ENCODE data around the gene CADPS2.

The CADPS2 gene

GRCh38 chr7:122369756-122370155, 516.5 kb downstream of the CADPS2 start:
- DNase-seq (ENCODE audit: low spot score): no peak

- DNase-seq (ENCODE audit: low spot score): no peak
These were observed 521.4 kb downstream of the CADPS2 start for GRCh38 chr7:122364761-122365280.

DNA sequence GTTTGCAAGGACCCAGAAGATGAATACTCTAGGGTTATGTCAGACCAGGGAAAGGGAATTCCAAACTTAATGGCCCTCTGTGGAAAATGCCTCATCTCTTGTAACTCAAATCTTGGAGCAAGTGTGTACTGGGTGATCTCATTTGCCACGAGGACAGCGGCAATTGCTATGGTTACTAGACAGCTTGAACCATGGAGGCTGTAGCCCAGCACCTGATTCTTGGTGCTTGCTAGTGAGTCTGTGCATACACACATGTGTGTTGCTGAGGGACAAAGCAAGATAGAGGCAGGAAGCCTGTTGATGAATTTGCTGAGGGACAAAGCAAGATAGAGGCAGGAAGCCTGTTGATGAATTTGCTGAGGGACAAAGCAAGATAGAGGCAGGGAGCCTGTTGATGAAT, 523.1 kb downstream of the CADPS2 start:
- DNase-seq (ENCODE audit: low spot score): no peak

GRCh38 chr7:122362473-122362872, 523.8 kb downstream of the CADPS2 start:
- no peak for DNase-seq (ENCODE audit: low spot score)

- DNase-seq (ENCODE audit: low spot score): no peak
These were observed 531.6 kb downstream of the CADPS2 start for GRCh38 chr7:122354656-122355055.

DNA sequence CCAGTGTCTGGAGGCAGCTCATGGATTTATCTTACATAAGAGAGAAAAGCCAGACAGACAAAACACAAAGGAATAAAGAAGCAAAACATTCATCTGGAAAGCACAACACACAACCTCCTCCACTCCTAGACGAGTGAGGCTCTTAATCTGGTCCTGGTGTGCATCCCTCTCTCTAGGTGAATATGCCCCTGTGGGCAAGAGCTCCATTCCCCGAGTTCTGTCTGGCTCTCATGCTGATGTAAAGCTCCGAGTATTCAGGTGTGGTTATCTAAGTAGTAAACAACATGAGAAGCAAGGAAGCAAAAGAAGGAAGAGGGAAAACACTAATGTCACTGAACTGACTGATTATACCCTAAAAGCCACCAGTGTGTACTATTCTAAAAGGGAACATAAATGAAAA, 533.8 kb downstream of the CADPS2 start:
- no peak for DNase-seq (ENCODE audit: low spot score)

DNA sequence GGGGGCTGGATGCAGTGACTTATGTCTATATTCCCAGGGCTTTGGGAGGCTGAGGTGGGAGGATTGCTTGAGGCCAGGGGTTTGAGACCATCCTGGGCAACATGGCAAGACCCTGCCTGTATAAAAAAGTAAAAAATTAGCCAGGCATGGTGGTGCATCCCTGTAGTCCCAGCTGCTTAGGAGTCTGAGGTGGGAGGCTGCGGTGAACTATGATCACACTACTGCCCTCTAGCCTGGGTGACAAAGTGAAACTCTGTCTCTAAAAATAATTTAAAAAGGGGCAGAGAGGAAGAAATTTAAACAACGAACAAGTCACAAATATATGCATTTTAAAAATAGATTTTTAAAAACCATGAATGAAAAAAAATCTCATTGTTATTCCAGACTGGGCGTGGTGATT, 535.6 kb downstream of the CADPS2 start:
- no peak for DNase-seq (ENCODE audit: low spot score)

DNA sequence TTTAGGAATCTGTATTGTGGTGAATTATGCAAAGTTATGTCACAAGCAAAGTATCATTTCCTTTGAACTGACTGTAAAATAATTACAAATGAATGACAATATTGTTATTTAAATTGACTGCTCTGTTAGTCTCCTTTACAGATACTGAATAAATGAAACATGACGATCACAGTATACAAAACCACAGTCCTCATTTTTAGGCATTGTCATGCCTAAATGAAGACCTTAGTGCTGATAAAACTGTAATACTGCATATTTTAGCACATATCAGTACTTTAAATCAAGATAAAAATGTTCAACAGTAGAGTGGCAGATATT, 542.0 kb downstream of the CADPS2 start:
- no peak for DNase-seq (ENCODE audit: low spot score)

DNA sequence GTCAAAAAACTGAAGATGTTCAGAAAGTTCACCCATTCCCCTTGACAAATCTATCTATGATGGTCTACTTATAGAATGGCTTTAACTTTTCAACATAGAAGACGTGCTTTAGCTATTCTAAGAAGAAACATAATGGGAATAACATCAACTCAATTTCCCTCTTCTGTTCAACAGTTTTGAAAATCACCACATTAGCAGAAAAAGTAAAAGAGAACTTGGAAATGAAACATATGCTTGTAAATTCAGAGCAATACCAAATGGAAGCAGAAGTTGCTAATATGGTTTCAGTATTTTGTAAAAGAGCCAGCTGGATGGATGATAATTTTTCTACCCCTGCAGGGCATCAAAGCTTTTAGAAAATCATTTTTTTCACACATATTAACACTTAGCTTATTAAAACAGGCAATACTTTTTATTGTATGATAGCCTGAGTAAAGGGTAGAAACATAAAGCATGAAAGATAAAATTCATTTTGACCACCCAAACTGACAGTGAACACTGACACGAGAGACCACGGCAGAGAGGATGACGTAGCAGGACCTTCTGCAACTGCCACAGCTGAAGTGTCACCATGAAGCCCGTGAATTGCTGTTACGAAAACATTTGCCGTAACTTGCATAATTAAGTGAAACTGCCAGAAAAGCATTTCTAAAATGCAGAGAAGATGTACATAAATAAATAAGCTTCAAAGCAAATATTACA, 542.5 kb downstream of the CADPS2 start:
- DNase-seq (ENCODE audit: low spot score): no peak

GRCh38 chr7:122340427-122340826, 545.8 kb downstream of the CADPS2 start:
- DNase-seq (ENCODE audit: low spot score): no peak

GRCh38 chr7:122339145-122339904, 546.9 kb downstream of the CADPS2 start:
- DNase-seq (ENCODE audit: low spot score): no peak

DNA sequence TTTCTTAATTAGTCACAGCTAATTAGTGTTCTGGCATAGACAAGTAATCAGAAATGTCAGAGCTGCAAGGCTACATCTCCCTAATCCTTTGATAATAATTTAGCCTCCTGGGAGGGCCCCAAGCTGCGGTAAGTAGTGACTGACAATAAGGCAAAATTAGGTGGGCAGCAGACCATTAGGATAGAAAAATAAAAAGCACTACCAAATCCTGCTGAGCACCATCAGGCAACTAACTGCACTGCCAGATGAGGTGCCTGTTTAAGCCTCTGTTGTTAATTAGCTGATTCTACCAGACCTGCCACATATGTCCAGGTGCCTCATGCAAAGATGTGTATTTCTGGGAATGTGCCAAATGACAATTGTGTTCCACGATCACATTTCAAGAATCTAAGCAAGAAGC, 549.2 kb downstream of the CADPS2 start:
- no peak for DNase-seq (ENCODE audit: low spot score)

GRCh38 chr7:122329145-122329802, 557.0 kb downstream of the CADPS2 start:
- no peak for DNase-seq (ENCODE audit: low spot score)

- DNase-seq (ENCODE audit: low spot score): no peak
These were observed 558.3 kb downstream of the CADPS2 start for GRCh38 chr7:122327969-122328368.

DNA sequence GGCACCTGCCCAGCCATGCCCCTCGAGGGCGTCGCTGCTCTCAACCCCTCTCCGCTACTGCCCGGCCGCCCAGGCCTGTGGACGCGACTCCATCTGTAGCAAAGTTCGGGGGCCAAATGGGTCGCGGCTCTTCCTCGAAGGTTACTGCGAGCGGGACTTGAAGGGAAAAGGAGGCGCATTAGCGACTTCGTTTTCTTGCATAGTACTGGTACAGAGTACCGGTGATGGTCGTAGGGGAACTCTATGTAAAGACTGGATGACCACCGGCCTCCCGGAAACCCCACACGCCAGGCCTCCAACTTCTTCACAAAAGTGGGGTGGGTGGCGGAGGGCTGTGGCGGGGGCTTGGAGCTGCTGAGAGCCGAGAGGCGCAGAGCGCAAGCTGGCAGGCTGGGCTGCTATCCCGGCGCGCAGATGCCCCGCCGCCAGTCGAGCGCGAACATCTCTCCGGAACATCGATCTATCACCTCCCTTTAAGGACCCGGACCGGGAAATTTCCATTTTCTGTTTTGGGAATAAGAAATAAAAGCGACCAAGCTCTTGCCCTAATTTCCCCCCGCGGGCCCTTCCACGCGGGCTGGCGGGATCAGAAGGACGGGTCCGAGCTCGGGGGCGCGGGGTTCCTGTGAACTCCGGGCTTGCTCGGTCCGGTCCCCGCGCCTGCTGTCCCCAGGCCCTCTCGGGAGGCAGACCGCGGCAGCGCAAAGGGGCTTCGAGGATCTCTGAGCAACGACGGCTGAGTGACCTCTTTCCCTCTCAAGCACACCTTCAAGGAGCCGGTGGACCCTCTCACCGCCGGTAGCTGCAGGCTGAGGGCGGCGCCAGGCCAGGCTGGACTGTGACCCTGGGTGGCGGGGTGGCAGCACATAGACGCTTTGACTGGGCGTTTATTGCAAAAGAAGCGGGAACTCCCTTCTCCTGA, 569.5 kb downstream of the CADPS2 start:
- no peak for DNase-seq (ENCODE audit: low spot score)

GRCh38 chr7:122315507-122316466, 570.5 kb downstream of the CADPS2 start:
- no peak for DNase-seq (ENCODE audit: low spot score)

DNA sequence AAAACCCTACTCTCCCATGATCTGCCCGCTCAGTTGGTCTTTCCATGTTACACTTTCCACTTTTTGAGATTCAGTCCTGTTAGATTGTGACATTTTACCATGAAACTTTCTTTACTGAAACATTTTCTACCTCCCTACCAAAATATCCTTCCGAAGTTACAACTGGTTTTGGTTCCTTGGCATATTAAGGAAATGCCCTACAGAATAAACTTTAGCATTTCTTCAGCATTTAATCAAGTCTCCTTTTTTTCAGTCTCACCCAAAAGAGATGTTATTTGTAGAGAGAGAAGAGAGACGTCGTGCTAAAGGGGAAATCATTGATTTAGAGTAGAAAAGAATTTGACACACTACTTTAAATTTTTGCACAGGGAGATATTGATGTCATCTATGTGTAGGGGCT, 572.0 kb downstream of the CADPS2 start:
- DNase-seq (ENCODE audit: low spot score): no peak

- DNase-seq (ENCODE audit: low spot score): no peak
These were observed 573.5 kb downstream of the CADPS2 start for GRCh38 chr7:122312789-122313188.

DNA sequence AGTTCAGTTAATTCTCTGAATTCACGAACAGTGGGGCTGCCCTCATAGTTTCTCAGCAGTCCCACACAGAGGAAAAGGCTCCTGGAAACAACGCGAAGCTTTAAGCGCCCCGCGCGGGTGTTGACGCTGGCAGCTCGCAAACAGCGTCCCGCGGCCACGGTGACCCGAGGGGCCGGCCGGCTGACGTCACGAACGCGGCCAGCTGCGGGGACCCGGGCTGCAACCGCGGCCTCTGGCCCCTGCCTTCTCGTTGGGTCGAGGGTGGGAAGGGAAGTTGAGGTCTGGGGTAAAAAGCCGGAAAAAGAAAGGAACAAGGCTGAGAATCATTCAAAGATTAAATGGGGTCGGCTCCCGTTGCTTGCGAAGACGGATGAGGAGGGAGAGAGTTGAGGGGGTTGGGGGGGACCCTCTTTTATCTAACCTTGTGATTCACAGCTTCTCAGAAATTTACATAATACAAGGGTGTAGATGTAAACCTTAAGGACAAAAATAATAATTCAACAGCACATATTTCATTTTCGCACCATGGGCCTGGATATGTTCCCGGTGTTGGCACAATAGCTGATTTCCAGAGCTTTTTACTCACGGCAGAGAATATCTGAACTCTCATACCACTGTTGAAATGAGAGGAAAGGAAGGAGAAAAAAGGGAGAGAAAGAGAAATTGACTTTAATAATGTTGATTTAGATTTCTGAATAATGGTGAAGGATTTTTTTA, 574.4 kb downstream of the CADPS2 start:
- DNase-seq (ENCODE audit: low spot score): no peak

- no peak for DNase-seq (ENCODE audit: low spot score)
These were observed 575.1 kb downstream of the CADPS2 start for GRCh38 chr7:122311050-122311700.

Measured in hematopoietic multipotent progenitor cell treated with erythropoietin and hydrocortisone succinate and interleukin-3 and kit ligand, for 17 days (in vitro differentiated cells).